NK-92 (cell line): ENCODE measurements around the gene MYOG.

Experiments
- DNase-seq: peaks from one replicate; lab custom pipeline; 2025; ENCODE audit not compliant: unreplicated experiment; lab: John Stamatoyannopoulos, UW

Gene MYOG

DNA sequence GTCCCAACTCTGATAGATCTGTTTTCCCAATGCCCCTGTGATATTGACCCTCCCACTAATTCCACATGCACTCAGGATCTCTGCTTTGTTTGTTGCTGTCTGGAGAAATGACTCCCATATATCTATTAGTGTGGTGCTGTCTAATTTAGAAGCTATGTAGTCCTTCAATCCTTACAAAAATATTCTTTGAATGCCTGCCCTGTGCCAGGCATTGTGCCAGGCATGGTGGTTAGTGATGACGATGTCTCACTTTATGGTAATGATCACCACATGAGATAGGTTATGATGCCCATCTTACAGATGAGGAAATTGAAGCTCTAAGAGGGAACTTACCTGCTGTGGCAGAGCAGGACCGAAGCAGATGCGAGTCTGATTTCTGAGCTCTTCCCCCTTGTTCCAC lies 12.9 kb downstream of the MYOG start:
- no peak for DNase-seq

DNA sequence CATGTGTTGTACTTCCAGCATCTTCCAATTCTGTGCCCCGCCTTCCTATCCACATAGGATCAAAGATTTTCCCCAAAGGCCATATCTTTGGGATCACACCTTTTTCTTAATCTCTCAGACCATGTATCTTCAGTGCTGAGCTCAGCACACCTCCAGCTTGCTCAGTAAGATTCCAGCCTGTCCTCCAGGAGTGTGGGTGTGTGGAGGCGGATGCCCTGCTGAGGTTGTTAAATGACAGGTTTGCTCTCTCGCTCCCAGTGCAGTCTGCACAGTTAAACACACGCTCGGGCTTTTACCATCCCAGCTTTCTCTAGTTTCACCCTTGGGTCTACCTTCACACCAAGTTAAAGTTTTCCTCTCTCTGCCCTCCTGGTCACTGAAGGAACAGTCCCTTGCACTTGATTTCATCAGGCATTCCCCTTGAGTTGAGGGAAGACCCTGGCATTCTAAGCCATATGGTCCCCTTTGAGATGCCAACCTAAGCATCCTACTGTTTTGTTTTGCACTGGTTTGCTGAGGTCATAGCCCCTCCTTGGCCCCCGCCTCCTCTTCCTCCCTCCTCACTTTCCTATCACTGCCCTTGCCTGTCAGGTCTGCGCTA lies 13.7 kb downstream of the MYOG start:
- no peak for DNase-seq

DNA sequence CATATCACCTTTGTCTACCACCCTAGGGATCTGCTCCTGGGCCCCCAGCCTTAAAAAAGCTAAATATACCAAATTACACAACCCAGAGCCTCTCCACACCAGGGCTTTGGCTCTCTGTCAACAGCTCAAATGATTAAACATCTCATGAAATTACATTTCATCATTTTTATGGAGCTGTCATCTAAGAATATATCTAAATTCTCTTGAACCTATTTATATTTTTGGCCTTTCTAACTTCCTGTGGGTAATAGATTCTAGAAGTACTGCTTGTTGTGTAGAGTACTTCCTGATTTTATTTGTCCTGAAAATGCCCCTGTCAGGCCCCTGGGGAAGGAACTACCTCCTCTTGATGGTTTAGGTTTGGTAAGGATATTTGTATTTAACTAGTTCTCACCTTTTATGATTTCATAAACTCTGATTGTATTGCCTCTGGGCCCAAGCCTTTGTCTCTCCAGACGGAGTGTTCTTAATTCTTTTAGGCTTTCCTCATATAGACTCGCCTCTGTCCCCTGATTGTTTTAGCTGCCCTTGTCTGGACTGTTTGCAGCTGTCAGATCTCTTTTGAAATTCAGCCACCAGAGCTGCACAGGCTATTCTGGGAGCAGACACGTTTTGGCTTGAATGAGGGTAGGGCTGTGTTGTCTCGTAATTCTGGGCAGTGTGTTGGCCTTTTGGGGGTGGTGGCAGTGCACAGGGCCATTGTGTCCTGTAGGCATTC lies 16.6 kb downstream of the MYOG start:
- no peak for DNase-seq

DNA sequence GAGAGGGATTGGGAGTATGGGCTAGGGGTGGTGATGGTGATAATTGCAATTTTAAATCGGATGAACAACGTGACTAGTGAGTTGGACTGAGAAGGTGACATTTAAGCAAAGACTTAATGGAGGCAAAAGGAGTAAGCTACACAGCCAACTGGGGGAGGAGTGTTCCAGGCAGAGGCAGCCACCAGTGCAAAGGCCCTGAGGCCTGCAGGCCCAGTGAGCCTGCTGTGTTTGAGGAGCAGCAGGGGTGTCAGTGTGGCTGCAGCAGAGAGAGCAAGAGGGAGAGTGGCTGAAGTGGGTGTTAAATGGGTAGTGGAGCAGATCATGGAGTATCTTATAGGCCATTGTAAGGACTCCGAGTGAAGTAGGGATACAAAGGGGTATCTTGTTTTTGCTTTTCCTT lies 18.8 kb downstream of the MYOG start:
- DNase-seq, result no peak

DNA sequence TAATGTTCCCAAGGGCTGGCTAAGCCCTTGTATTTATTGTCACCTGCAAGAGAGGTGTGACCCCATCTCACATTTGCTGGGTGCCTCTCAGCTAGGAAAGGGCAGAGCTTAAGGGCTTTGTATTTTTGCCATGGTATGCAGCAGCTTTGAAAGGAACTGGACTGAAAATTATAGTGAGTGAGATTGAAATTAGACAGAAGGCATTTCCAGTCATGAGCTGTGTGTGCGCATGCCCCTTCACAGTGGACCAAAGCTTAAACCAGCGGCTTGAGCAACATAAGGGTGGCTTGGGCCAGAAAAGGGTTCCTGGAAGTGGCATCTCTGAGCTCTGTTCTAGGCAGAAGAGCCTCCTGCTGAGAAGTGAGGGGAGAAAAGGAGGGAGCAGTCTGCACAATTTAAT lies 19.8 kb downstream of the MYOG start:
- DNase-seq, result no peak

DNA sequence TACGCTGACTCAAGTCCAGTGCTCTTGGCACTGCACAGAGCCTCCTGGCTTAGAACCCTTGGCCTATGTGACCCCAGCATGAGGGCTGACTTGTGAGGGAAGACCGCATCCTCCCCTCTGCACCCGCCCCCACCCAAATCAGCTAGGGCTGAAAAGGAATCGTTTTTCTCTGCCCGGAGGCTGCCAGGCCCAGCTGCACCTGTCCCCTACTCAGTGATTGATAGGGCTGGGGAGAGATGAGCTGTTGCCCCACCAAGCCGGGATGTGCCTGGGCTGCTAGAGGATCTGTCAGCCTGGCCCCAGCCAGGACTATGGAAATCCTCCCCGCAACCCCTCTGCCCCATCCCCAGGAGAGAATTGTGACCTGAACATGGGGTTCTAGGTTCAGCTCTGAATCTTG lies 20.6 kb downstream of the MYOG start:
- DNase-seq, result no peak

DNA sequence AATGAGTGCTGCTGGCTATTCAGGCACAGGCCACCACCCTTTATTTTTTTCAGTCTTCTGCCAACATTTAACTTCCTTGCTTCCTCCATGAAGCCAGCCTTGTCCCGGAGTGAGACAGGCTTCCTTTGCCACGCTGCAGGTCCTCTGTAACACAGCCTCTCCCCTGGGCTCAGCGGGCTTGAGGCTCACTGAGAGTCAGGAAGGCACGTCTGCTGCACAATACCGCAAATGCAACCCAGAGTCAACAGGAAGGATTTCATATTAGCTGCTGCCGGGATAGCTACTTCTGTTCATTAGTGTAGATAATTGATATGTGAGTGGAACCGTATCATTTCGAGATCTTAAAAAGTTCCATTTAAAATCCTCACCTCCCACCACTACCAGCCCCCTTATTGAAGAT lies 22.5 kb downstream of the MYOG start:
- DNase-seq, result no peak

DNA sequence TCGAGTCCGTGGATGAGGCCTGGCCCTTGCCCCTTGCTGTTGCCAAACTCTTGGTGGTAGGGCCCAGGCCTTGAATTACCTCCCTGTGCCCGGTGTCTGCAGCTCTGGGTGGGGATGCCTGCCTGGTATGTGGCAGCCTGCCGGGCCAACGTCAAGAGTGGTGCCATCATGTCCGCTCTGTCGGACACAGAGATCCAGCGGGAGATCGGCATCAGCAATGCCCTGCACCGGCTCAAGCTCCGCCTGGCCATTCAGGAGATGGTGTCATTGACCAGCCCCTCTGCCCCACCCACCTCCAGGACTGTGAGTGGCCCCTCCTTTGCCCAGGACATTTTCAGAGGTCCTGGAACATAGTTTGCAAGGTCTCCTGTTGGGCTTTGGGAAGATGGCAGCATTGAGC lies 25.7 kb downstream of the MYOG start:
- no peak for DNase-seq

DNA sequence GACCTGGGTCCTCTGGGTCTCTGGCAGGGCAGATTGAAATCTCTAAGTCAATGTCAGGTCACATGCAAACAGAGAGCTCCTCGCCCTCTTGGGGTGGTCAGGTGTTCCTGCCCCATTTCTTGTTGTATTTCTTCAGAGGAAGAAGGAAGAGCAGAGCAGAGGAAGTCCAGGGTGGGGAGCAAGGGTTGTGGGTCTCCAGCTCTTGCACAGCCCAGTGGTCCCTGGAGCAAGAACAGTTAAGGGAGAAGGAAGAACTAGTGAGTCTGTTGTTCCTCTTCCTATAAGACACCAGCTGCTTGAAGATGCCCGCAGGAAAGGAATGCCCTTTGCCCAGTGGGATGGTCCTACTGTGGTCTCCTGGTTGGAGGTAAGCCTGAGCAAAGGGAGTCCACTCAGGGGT lies 26.3 kb downstream of the MYOG start:
- DNase-seq, result no peak

DNA sequence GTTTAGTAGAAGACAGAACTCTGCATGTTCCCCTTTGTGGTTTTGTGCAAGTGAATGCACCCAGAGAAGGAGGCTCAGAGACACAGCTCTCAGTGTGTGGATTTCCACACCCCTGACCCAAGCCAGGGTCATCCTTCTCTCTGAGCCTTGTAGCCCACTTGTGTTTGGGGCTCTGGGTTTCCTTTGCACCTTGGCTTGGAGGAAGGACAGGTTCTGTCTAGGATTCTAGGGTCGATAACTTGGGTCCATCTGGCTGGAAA lies 27.2 kb downstream of the MYOG start:
- no peak for DNase-seq

DNA sequence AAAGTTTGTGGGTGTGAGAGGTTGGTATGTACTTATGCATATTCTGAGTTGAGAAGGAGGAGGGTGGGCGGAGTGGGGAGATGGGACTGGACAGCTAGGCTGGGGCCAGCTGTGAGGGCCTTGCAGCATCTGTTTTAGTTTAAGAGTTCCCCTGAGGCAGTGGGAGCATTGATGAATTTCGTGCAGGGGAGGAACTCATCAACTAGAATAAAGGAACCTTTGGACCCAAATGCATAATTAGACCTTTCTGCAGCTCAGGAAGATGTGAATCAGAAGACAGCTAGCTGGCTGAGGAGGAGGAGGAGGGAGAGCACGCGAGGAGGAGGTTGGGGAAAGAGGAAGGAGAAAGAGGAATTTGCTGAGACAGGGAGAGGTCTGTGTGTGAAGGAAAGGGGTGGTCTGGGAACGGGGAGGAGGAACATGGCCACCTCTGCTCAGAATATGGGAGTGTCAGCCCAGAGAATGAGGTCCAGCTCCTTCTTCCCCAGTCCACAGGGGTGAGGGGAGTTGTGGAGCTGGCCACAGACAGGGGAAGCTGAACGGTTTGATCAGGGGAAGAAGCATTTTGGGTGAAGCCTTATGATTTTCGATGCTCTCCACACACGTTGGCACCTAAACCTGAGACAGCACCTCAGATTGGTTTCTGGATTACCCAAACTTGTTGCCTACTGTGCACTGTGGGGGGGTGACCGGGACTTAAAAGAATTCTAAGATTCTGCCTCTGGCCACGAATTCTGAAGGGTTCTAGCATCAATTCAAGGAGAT lies 27.7 kb downstream of the MYOG start:
- DNase-seq, result no peak

DNA sequence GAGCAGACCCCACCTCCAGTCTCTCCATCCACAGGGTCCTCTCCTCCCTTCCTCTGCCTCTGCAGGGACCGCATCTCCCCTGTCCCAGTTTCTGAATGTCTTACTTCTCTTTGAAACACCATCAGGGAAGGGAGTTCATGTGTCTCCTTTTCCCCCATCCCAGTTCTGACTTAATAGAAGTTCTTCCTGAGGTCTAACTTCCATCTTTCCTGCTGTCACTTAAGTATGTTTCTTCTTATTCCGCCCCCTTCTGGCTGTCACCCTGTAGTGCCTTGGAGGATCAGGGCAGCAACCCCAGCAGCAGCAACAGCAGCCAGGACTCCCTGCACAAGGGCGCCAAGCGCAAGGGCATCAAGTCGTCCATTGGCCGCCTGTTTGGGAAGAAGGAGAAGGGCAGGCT lies 29.3 kb downstream of the MYOG start:
- no peak for DNase-seq

DNA sequence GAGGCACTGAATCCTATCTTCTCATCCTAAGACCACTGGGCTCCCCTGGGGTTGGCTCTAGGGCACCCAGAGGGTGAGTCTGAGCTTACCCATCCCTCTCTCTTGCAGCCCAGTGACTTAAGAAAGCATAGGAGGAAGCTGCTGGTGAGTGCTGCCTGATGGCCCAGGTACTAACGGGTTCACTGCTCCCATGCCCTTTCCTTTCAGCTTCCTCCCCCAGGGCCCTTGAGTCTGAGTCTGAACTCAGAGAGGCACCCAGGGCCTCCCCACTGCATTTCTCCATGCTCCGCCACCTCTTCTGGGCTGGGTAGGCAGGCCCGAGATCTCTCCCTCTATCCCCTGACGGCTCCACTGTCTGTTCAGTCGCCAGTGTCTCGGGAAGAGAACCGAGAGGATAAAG lies 29.8 kb downstream of the MYOG start:
- no peak for DNase-seq

DNA sequence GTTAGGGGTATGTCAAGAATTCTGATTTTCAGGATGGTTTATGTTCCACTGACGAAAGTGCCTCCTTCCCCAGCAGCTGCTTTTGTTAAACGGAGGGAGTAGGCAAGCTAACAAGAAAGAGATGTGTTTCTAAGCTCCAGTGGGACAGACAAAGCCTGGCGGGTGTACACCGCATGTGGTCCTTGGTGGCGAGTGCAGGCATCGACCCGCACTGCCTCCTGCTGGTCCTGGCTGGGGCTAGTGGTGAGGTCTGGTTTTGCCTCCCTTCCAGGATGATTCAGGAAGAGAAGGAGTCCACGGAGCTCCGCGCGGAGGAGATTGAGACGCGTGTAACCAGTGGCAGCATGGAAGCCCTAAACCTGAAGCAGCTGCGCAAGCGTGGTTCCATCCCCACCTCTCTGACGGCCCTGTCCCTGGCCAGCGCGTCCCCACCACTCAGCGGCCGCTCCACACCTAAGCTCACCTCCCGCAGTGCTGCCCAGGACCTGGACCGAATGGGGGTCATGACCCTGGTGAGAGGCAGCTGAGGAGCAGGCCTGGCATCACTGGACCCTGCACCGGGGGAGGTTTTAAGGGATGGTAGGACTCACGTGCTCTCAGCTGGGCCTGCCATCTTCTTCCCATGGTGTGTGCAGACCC lies 30.5 kb downstream of the MYOG start:
- no peak for DNase-seq

DNA sequence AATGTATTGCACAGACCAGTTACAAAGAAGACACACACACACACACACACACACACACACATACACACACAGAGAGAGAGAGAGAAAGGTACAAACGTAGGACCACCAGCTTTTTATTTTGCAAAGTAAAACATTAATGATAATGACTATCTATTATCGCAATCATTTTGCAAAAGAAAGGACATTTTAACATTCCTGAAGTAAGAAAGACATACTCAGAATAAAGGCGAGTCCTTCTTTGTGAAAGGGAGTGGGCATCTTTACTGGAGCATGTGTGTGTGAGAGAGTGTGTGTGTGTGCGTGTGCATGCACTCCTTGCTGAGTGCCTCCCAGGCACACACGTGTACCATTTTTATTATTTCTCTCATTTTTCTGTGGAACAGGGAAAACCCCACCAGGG lies 31.2 kb downstream of the MYOG start:
- DNase-seq, result no peak

DNA sequence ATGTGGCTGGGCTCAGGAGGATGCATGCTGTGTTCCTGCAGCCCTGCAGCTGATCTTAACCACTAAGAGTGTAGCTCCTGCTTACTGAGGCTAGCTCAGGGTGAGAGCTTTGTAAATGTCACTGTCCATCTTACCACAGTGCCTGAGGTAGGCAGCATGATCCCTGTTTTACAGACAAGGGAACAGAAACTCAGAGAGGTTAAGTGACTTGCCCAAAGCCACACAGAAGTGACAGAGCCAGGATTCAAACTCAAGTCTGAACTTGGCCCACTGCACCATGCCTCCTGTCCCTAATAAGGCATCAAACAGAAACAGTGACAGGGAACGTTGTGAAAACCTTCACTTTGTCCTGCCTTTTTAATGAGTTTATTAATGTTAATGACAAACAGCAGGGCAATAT lies 31.6 kb downstream of the MYOG start:
- no peak for DNase-seq

DNA sequence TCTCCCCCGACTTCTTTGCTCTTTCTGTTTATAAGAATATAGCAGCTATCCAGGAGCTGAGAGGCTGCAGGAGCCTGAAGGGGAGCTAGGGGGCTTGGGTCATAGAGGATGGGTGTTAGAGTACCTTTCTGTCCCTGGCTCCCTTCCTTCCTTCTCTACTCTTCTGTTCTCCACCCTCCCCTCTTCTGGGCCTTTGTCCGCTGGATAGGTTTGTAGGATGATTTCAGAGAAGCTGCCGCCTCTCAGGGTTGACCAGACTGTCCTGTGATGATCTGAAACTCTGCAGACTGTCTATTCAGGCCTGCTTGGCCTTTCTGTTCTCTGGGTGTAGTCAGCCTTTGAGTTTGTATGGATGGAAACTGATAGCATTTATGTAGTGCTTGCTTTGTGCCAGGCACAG lies 33.2 kb downstream of the MYOG start:
- no peak for DNase-seq

DNA sequence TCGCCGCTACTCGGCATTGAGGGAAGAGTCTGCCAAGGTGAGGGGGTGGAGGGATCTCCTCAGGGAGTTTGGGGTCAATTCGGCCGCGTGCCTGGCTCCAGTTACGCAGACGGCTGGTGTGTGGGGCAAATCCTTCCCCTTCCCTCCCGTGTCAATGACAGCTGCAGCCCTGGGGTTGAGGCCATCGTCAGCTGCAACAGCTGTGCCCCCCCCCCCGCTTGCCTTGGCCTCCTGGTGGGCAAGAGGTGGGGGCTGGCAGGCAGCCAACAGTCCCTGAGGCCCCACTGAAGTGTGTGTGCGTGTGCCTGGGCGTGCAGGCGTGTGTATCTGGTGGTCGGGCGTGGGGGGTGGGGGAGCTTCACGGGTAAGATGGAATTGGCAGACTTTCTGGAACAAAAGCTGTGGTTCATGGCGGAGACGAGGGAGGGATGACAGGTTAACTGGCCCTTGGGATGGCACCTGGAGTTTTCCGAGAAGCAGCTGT lies 33.9 kb downstream of the MYOG start:
- DNase-seq, result no peak

DNA sequence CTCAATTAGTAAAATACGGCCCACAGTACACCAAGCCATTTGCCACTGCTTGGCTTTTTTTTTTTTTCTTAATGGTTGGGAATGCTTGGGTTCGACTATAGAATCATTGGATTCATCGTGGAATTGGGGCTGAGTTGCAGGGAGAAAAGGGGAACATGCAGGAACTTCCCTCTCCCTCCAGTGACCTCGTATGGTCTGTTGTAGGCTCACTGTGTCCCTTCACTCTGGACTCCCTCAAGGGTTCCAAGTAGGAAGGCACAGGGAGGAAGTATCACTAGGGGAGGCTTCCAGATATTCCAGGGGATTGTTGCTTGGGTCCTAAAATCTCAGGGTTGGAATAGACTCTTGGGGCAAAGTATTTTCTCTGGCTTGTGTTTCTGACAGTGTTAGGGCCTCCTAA lies 35.0 kb downstream of the MYOG start:
- DNase-seq, result no peak

DNA sequence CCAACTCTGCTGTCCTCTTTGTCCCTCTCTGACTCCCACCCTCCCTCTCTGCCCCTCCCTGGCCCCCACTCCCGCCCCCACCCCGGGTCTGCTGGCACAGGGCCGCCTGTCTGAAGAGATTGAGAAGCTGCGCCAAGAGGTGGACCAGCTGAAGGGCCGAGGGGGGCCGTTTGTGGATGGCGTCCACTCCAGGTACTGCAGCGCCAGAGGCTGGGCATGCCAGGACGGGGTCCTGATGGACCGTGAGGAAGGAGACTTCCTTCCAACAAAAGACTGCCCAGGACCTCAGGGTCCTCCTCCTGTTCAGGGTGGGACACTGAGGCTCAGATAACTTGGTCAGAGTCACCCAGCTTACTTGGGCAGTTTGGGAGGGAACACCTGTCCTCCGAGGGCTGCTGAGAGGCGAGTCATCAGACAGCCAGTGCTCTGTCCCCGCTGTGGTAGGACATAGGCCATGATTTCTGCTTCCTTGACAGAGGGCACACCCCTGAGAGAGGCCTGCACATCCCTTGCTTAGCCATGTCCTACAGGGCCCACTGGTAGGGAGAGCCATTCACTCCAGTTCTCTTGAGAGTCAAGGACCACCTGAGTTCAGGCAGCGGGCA lies 36.1 kb downstream of the MYOG start:
- no peak for DNase-seq

DNA sequence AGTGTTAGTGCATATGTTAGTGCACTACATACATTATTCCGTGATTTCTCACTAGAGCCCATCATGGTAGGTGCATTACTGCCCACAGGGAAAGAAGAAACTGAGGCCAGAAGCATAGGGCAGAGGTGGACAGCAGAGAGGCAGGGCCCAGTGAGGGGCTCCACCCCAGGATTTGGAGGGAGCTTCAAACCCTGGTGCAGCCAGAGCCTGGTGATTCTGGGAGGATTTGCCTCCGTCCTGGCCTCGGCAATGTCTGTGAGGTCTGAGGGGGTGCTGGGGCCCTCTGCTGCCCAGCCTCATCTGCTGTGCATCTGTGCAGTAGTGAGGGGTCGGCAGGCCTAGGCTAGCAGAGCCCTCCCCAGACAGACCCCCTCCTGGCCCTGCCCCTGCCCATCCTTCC lies 36.7 kb downstream of the MYOG start:
- no peak for DNase-seq

DNA sequence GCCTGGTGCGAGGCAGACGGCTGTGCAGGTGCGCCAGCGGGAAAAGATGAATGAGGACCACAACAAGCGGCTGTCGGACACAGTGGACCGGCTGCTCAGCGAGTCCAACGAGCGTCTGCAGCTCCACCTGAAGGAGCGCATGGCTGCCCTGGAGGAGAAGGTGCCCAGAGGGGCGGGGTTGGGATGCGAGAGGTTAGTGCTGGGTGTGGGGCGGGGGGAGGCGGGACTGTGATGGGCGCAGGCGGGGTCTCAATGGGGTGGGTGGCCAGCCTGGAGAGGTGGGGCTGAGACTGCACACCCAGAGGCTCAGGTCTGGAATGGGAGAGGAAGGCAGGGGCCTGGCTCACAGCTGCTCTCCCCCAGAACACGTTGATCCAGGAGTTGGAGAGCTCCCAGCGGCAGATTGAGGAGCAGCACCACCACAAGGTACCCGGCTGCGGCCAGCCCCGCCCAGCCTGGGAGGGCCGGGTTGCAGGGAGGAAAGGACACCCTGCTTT lies 37.2 kb downstream of the MYOG start:
- DNase-seq, result no peak
